ENCODE measurements around the gene CRAMP1.

The CRAMP1 gene, protein sequence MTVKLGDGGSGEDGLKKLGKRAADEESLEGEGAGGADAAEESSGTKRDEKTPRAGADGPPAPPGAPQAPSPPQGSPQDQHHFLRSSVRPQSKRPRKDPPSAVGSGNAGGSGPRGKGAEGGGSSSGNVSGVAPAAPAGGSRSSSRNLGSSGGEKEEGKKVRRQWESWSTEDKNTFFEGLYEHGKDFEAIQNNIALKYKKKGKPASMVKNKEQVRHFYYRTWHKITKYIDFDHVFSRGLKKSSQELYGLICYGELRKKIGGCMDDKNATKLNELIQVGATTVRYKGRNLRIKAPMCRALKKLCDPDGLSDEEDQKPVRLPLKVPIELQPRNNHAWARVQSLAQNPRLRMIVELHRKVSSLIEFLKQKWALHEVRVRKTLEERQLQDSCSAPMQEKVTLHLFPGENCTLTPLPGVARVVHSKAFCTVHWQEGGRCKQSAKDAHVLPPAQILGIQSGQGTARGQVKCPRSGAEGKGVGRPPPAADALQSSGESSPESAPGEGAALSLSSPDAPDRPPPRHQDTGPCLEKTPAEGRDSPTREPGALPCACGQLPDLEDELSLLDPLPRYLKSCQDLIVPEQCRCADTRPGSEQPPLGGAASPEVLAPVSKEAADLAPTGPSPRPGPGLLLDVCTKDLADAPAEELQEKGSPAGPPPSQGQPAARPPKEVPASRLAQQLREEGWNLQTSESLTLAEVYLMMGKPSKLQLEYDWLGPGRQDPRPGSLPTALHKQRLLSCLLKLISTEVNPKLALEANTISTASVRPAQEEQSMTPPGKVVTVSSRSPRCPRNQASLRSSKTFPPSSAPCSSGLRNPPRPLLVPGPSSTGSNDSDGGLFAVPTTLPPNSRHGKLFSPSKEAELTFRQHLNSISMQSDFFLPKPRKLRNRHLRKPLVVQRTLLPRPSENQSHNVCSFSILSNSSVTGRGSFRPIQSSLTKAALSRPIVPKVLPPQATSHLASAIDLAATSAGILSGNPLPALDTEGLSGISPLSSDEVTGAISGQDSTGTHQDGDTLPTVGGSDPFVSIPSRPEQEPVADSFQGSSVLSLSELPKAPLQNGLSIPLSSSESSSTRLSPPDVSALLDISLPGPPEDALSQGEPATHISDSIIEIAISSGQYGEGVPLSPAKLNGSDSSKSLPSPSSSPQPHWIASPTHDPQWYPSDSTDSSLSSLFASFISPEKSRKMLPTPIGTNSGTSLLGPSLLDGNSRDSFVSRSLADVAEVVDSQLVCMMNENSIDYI (N-terminal part only)

DNA sequence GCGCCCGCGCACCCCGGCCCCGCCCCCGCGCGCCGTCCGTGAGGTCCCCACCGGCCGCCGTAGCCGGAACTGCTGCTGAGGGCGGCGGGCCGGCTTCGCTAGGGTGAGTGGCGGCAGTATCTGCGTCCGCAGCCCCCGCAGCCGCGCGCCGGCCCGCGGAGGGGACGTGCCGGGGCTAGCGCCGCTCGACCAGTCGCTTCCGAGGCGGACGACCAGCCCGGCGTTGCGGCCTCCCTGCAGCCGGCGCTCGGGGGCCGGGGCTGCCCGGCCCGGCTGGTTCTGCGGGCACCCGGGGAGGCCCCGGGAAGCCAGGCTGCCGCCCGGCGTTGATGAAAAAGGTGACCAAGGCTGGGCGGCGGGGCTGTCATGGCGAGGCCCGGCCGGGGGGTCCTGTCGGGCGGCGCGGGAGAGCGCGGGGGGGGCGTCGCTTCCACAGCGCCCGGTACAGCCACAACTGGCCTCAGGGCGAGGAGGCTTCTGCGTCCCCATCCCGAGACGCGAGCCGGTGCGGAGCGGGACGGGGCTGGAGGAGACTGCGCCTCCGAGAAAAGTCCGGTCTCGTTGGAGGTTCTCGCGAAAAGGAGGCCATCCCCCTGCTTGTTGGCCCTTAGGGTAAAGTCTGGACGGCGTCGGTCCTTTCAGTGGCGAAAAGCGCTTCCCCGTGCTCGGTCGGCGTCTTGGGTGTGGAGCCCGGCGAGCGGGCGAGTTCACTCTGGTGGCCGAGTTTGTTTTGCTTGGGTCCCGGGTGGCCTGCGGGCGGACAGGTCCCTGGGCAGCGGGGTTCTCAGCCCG lies at the start of gene CRAMP1:
CRAMP1 (plus strand) TSS at position 41 of the 792 bp plus-strand sequence. CDS start 2,280 bp downstream, outside the sequence.
- peak; percentile 50 for DNase-seq (ENCODE audit: low spot score)
- TF ChIP-seq, protein P1, sequence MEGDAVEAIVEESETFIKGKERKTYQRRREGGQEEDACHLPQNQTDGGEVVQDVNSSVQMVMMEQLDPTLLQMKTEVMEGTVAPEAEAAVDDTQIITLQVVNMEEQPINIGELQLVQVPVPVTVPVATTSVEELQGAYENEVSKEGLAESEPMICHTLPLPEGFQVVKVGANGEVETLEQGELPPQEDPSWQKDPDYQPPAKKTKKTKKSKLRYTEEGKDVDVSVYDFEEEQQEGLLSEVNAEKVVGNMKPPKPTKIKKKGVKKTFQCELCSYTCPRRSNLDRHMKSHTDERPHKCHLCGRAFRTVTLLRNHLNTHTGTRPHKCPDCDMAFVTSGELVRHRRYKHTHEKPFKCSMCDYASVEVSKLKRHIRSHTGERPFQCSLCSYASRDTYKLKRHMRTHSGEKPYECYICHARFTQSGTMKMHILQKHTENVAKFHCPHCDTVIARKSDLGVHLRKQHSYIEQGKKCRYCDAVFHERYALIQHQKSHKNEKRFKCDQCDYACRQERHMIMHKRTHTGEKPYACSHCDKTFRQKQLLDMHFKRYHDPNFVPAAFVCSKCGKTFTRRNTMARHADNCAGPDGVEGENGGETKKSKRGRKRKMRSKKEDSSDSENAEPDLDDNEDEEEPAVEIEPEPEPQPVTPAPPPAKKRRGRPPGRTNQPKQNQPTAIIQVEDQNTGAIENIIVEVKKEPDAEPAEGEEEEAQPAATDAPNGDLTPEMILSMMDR (IDR thresholded peaks at IDR 0.05; ENCODE audit: extremely low read depth, missing control alignments), result no peak

DNA sequence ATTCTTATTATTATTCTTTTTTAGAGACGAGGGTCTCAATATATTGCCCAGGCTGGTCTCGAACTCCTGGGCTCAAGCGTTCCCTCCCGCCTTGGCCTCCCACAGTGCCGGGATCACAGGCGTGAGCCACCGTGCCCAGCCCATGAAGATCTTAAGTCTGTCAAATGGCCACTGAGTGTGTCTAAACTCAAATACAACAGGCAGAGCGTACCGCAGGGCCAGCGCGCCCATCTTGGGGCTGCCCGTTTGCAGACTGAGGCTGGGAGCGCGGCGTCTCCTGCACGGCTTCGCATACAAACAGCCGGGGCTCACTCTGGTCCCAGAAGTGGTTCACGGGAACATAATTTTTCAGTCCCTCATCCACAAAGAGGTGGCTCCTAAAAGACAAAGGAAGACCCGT lies 48.4 kb upstream of the CRAMP1 start:
- TF ChIP-seq, protein P1 (IDR thresholded peaks at IDR 0.05; ENCODE audit: extremely low read depth, missing control alignments), result no peak
- DNase-seq (ENCODE audit: low spot score), result no peak

DNA sequence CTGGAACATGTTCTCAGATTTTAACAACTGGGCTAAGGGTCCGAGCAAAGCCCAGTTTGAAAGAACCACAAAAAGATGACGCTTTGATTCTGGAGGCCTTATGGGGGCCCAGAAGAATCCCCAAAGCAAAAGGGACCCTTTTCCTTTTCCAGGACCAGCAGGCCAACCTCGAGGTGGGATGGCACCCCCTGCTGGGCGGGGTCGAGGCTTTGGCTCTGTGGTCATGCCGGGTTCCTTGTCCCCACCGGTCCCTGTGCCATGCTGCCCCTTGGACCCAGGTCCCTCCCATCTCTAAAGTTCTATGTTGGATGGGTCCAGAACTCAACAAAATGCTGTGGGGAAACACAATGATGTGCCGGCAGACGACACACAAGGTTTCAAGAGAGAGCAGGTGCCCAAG lies 47.8 kb upstream of the CRAMP1 start:
- no peak for DNase-seq (ENCODE audit: low spot score)
- TF ChIP-seq, protein P1 (IDR thresholded peaks at IDR 0.05; ENCODE audit: extremely low read depth, missing control alignments), result no peak

DNA sequence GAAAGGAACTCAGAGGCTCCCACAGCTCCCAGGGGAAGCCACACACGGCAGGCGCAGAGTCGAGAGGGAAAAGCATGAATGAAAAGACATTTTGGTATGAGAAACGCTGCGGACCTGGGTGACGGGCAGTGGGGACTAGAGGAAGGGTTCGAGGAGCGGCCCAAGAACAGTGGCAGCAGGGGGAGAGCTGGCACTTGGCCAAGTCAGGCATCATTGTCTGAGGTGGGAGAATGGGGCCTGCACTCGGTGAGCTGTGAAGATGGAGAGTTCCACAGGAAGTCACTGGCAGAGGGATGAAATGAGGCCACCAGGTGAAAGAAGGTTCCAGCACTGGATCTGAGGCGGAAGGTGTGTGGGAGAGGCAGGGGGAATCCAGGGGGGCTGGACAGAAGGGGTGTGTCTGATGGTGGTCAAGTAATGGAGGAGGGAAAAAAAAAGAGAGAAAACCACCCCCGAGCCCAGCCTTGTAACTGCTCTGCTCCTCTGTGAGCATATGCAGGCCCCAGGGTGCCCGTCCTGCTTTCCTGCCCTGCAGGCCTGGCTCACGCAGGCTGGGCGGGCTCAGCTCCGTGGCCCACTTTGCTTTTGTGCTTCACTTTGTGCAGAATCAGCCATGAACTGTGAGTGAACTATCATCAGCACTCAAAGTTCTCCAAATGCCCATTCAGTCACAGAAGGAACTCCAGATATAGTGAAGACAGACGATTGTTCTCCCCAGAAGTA lies 46.9 kb upstream of the CRAMP1 start:
- TF ChIP-seq, protein P1 (IDR thresholded peaks at IDR 0.05; ENCODE audit: extremely low read depth, missing control alignments), result no peak
- no peak for DNase-seq (ENCODE audit: low spot score)

DNA sequence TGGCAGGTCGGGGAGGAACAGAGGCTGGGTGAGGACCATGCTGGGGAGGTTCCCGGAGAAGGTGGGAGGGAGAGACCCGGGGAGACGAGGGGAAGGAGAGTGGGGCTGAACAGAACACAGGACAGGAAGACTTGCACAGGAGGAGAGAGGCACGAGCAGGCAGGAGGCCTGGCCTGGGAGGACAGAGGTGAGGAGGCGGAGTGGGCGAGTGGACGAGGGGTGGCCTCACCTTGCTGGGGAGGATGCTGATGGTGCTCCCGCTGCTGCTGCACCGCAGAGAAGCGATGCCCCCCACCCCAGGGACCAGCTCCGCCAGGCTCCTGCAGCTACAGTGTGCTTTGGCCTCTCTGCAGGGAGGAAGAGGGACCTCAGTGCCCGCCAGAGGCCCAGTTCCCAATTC lies 44.2 kb upstream of the CRAMP1 start:
- TF ChIP-seq, protein P1 (IDR thresholded peaks at IDR 0.05; ENCODE audit: extremely low read depth, missing control alignments), result no peak
- no peak for DNase-seq (ENCODE audit: low spot score)

DNA sequence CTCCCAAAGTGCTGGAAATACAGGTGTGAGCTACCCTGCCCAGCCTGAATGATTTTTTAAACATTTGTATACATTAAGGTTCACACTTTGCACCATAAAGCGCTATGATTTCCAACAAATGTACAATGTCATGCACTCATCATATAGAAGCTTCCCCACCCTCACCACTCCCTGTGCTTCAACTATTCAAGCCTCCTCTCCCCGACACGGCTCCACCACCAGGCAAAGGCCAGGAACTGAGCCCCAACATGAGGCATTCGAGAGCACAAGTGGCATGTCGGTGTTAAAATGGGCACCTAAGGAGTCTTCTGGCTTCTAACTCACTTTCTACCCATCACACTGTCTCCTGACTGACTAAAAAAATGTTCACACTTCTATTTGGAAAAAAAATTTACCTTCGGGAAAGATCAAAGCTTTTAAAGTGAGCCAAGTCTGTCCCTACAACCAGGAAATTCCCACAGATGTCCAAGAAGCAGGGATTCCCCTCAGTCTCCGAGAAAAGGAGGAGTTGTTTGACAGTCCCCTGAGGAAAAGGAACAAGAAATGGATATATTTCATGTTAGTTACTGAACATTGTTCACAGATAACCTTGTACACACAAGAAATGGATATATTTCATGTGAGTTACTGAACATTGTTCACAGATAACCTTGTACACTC lies 41.0 kb upstream of the CRAMP1 start:
- no peak for DNase-seq (ENCODE audit: low spot score)
- TF ChIP-seq, protein P1 (IDR thresholded peaks at IDR 0.05; ENCODE audit: extremely low read depth, missing control alignments), result no peak

Data from GM20000 (cell line).